ENCODE data around the gene NPC1. TPM values are rescaled to one million over a fixed set of nuclear protein-coding genes. Genes with fewer than 3 reads are reported as not detected.

The NPC1 gene
- total RNA-seq, 2 donors from 2014 or later: 27.2 to 27.7 TPM

- DNase-seq (no peak), ATAC-seq (no peak)
- TF ChIP-seq CTCF (IDR thresholded peaks at IDR 0.05): no peak
- no peak for TF ChIP-seq POLR2A (IDR thresholded peaks at IDR 0.05)
- no peaks in the 10 kb centered on the region for H3K27me3 ChIP-seq
- no peak overlapping the region for H3K27ac ChIP-seq
- H3K9me3 ChIP-seq: no peaks in the 10 kb centered on the region
- peaks cover 0 to 25% of the 10 kb centered on the region in 2 donors for H3K36me3 ChIP-seq (replicated peaks in 1 of 2; ENCODE audit: insufficient read depth in 1 of 2, low read depth in 2 of 2)
- no peaks in the 10 kb centered on the region for H3K4me1 ChIP-seq
- intact Hi-C loops (cut with DNase I): no loop called here
- H3K4me3 ChIP-seq: no peak overlapping the region
- WGBS, 2 donors: 90 to 92% methylated on average over 6 of the region's 6 CpGs
These were observed 32.4 kb downstream of the NPC1 start for GRCh38 chr18:23553887-23554286.

GRCh38 chr18:23552505-23552904 lies 33.8 kb downstream of the NPC1 start:
- H3K36me3 ChIP-seq (replicated peaks in 1 of 2; ENCODE audit: insufficient read depth in 1 of 2, low read depth in 2 of 2): peaks cover 0 to 23% of the 10 kb centered on the region in 2 donors
- intact Hi-C loops (cut with DNase I): no loop called here
- DNase-seq (no peak), ATAC-seq (no peak)
- TF ChIP-seq POLR2A (IDR thresholded peaks at IDR 0.05): no peak
- no peak for TF ChIP-seq CTCF (IDR thresholded peaks at IDR 0.05)
- no peak overlapping the region for H3K4me3 ChIP-seq
- WGBS, 2 donors: 85 to 87% methylated on average over 11 of the region's 11 CpGs
- no peaks in the 10 kb centered on the region for H3K27me3 ChIP-seq
- H3K9me3 ChIP-seq: no peaks in the 10 kb centered on the region
- H3K4me1 ChIP-seq: no peaks in the 10 kb centered on the region
- H3K27ac ChIP-seq: no peak overlapping the region

- Histone ChIP-seq H3K27ac (no peak overlapping the region), H3K4me1 (no peaks in the 10 kb centered on the region), H3K36me3 (replicated peaks in 1 of 2; ENCODE audit: insufficient read depth in 1 of 2, low read depth in 2 of 2) (peaks cover 0 to 19% of the 10 kb centered on the region in 2 donors), H3K9me3 (no peaks in the 10 kb centered on the region), H3K4me3 (no peak overlapping the region), H3K27me3 (no peaks in the 10 kb centered on the region)
- TF ChIP-seq CTCF (IDR thresholded peaks at IDR 0.05): no peak
- TF ChIP-seq POLR2A (IDR thresholded peaks at IDR 0.05): no peak
- ATAC-seq: no peak
- DNase-seq: no peak
- 63 to 96% methylated on average over 3 of the region's 3 CpGs for WGBS, 2 donors
- intact Hi-C loops (cut with DNase I): no loop called here
These were observed 34.3 kb downstream of the NPC1 start for GRCh38 chr18:23551978-23552377.

- H3K27me3 ChIP-seq: no peaks in the 10 kb centered on the region
- no peaks in the 10 kb centered on the region for H3K9me3 ChIP-seq
- H3K4me1 ChIP-seq: no peaks in the 10 kb centered on the region
- TF ChIP-seq CTCF (IDR thresholded peaks at IDR 0.05) (no peak), POLR2A (IDR thresholded peaks at IDR 0.05) (no peak)
- intact Hi-C loops (cut with DNase I): no loop called here
- H3K36me3 ChIP-seq (replicated peaks in 1 of 2; ENCODE audit: insufficient read depth in 1 of 2, low read depth in 2 of 2): peaks cover 0 to 12% of the 10 kb centered on the region in 2 donors
- H3K27ac ChIP-seq: no peak overlapping the region
- DNase-seq (no peak), ATAC-seq (no peak)
- no peak overlapping the region for H3K4me3 ChIP-seq
These were observed 35.4 kb downstream of the NPC1 start for GRCh38 chr18:23550898-23551297.

- no peak for DNase-seq
- Histone ChIP-seq H3K4me3 (no peak overlapping the region), H3K27ac (no peak overlapping the region), H3K9me3 (no peaks in the 10 kb centered on the region), H3K36me3 (replicated peaks in 1 of 2; ENCODE audit: insufficient read depth in 1 of 2, low read depth in 2 of 2) (peaks cover 0 to 5% of the 10 kb centered on the region in 2 donors), H3K4me1 (no peaks in the 10 kb centered on the region), H3K27me3 (no peaks in the 10 kb centered on the region)
- no peak for ATAC-seq
- TF ChIP-seq POLR2A (IDR thresholded peaks at IDR 0.05): no peak
- no peak for TF ChIP-seq CTCF (IDR thresholded peaks at IDR 0.05)
- 96 to 97% methylated on average over 3 of the region's 3 CpGs for WGBS, 2 donors
- intact Hi-C loops (cut with DNase I): no loop called here
These were observed 37.6 kb downstream of the NPC1 start for GRCh38 chr18:23548719-23549118.

Measured in body of pancreas (tissue), 4 donors.